GM21528 (cell line): ENCODE results near the gene SESTD1.

Experiments used
- ATAC-seq: cut with Tn5 transposase; IDR thresholded peaks from one replicate; pipeline ENCODE4 v1.9.1; 2021; ENCODE audit warnings: mild to moderate bottlenecking, moderate library complexity; ENCODE audit not compliant: unreplicated experiment, low FRiP score

The SESTD1 gene

GRCh38 chr2:179264368-179265081 lies at the start of gene SESTD1:
Gene SESTD1 (minus strand): TSS chr2:179264832. CDS start chr2:179191841, 72,991 bp downstream.
- peak; percentile 78 for ATAC-seq

- ATAC-seq, result no peak
Observed at GRCh38 chr2:179313057-179313456, 48.4 kb upstream of the SESTD1 start.

GRCh38 chr2:179311101-179311500 lies 46.5 kb upstream of the SESTD1 start:
- ATAC-seq, result no peak

GRCh38 chr2:179307616-179308371 lies 43.2 kb upstream of the SESTD1 start:
- ATAC-seq, result no peak

- no peak for ATAC-seq
Observed at GRCh38 chr2:179305125-179305524, 40.5 kb upstream of the SESTD1 start.

- ATAC-seq, result no peak
Observed at GRCh38 chr2:179304424-179304823, 39.8 kb upstream of the SESTD1 start.

GRCh38 chr2:179302764-179303571 lies 38.3 kb upstream of the SESTD1 start:
- ATAC-seq, result no peak

- ATAC-seq, result no peak
Observed at GRCh38 chr2:179302149-179302548, 37.5 kb upstream of the SESTD1 start.

- ATAC-seq, result no peak
Observed at GRCh38 chr2:179298666-179299065, 34.0 kb upstream of the SESTD1 start.

GRCh38 chr2:179297927-179298326 lies 33.3 kb upstream of the SESTD1 start:
- no peak for ATAC-seq

- no peak for ATAC-seq
Observed at GRCh38 chr2:179290329-179290728, 25.7 kb upstream of the SESTD1 start.

GRCh38 chr2:179285060-179285459 lies 20.4 kb upstream of the SESTD1 start:
- no peak for ATAC-seq

GRCh38 chr2:179277429-179278196 lies 13.0 kb upstream of the SESTD1 start:
- no peak for ATAC-seq

GRCh38 chr2:179275253-179276012 lies 10.8 kb upstream of the SESTD1 start:
- peak; percentile 18 for ATAC-seq

- ATAC-seq, result peak; percentile 91
Observed at GRCh38 chr2:179274749-179275148, 10.1 kb upstream of the SESTD1 start.

GRCh38 chr2:179273461-179273962 lies 8.9 kb upstream of the SESTD1 start:
- no peak for ATAC-seq

- no peak for ATAC-seq
Observed at GRCh38 chr2:179272406-179273192, 8.0 kb upstream of the SESTD1 start.

GRCh38 chr2:179270689-179271088 lies 6.1 kb upstream of the SESTD1 start:
- no peak for ATAC-seq
